Spleen (tissue), 7 donors: ENCODE data around the gene PLEKHA7.

ENCODE experiments used
- POLR2A ChIP-seq, 3 donors: fragments of 450-650 bp; IDR thresholded peaks; one replicate each; pipeline ENCODE4 v1.5.1; 2017; ENCODE audit warnings: antibody characterized with exemption in 3 of 3, mild to moderate bottlenecking in 1 of 3
- TF ChIP-seq, protein P1 (sequence below), 11 experiments: fragments of 200-600 bp in 7 of 11; fragments of 450-650 bp in 4 of 11; sonication (generic) in 4 of 11; IDR thresholded peaks in 8 of 11; conservative IDR thresholded peaks in 3 of 11; 1 replicate in 7 of 11; 2 replicates in 4 of 11; pipeline versions ENCODE4 v1.4.0 to v1.8.0; 2016 to 2021; ENCODE audit warnings: antibody characterized with exemption in 11 of 11, inconsistent platforms in 4 of 11, mild to moderate bottlenecking in 1 of 11
- donor health status: DM: no; HTN: no; CAD: no; lungs with moderate emphysema.
- donor health status: DM: no; HTN: no; CAD: no.
- donor health status: DM: no; HTN: no; CAD: no.

DNA sequence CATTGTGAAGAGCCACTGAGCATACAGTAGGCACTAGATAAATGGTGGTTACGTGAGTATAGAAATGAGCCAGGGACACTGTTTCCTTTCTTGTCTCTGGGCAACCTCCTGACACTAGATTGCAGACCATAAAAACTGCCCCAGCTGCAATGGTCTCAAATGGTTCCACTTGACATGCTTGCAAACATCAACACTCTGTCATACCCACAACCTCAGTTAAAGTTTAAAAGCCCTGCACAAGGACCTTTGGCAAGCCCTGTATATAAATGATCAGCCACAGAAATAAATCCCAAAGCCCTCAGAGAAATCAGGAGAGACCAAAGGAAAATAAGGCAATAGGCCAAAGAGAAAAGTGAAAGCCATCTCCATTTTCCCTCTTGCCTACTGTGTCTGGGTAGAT, 20.7 kb downstream of the PLEKHA7 start:
- TF ChIP-seq, protein P1, sequence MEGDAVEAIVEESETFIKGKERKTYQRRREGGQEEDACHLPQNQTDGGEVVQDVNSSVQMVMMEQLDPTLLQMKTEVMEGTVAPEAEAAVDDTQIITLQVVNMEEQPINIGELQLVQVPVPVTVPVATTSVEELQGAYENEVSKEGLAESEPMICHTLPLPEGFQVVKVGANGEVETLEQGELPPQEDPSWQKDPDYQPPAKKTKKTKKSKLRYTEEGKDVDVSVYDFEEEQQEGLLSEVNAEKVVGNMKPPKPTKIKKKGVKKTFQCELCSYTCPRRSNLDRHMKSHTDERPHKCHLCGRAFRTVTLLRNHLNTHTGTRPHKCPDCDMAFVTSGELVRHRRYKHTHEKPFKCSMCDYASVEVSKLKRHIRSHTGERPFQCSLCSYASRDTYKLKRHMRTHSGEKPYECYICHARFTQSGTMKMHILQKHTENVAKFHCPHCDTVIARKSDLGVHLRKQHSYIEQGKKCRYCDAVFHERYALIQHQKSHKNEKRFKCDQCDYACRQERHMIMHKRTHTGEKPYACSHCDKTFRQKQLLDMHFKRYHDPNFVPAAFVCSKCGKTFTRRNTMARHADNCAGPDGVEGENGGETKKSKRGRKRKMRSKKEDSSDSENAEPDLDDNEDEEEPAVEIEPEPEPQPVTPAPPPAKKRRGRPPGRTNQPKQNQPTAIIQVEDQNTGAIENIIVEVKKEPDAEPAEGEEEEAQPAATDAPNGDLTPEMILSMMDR (IDR thresholded peaks at IDR 0.05 in 8 of 11, conservative IDR thresholded peaks at IDR 0.05 in 3 of 11): no peak
- no peak for TF ChIP-seq POLR2A (IDR thresholded peaks at IDR 0.05)
